ENCODE measurements around the gene LAIR1.

Gene LAIR1

DNA sequence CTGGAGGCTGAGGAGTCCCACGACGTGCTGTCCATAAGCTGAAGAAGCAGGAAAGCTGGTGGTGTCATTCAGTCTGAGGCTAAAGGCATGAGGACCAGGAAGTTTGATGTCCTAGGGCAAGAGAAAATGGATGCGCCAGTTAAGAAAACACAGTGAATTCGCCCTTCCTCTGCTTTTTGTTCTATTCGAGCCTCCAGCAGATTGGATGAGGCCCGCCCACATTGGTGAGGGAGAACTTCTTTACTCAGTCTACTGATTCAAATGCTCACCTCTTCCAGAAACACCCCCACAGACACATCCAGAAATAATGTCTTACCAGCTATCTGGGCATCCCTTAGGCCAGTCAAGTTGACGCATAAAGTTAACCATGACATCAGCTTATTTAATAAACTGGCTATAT, 43.0 kb upstream of the LAIR1 start:
- no peaks in the 10 kb centered on the region for H3K36me3 ChIP-seq
- no peak for DNase-seq
- TF ChIP-seq, protein P1, sequence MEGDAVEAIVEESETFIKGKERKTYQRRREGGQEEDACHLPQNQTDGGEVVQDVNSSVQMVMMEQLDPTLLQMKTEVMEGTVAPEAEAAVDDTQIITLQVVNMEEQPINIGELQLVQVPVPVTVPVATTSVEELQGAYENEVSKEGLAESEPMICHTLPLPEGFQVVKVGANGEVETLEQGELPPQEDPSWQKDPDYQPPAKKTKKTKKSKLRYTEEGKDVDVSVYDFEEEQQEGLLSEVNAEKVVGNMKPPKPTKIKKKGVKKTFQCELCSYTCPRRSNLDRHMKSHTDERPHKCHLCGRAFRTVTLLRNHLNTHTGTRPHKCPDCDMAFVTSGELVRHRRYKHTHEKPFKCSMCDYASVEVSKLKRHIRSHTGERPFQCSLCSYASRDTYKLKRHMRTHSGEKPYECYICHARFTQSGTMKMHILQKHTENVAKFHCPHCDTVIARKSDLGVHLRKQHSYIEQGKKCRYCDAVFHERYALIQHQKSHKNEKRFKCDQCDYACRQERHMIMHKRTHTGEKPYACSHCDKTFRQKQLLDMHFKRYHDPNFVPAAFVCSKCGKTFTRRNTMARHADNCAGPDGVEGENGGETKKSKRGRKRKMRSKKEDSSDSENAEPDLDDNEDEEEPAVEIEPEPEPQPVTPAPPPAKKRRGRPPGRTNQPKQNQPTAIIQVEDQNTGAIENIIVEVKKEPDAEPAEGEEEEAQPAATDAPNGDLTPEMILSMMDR (IDR thresholded peaks at IDR 0.05), result no peak
- H3K27me3 ChIP-seq, result peaks cover 0 to 25% of the 10 kb centered on the region in 2 donors
- intact Hi-C loops (cut with DNase I; ENCODE audit: low total_unique reads), result no loop called here
- no peaks in the 10 kb centered on the region for H3K4me1 ChIP-seq
- no peaks in the 10 kb centered on the region for H3K9me3 ChIP-seq
- H3K4me3 ChIP-seq, result no peak overlapping the region
- no peak overlapping the region for H3K27ac ChIP-seq

DNA sequence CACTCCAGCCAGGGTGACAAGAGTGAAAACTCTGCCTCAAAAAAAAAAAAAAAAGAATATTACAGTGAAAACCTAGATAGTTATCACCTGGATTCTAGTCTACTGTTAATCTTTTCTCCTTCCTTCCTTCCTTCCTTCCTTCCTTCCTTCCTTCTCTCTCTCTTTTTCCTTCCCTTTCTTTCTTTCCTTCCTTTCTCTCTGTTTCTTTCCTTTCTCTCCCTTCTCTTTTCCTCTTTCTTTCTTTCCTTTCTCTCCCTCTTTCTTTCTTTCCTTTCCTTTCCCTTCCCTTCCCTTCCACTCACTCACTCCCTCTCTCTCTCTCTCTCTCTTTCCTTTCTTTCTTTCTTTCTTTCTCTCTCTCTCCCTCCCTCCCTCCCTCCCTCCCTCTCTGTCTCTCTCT, 40.9 kb upstream of the LAIR1 start:
- no peaks in the 10 kb centered on the region for H3K9me3 ChIP-seq
- H3K27me3 ChIP-seq, result peaks cover 0 to 13% of the 10 kb centered on the region in 2 donors
- TF ChIP-seq, protein P1 (IDR thresholded peaks at IDR 0.05), result no peak
- no peak for DNase-seq
- no peaks in the 10 kb centered on the region for H3K36me3 ChIP-seq
- intact Hi-C loops (cut with DNase I; ENCODE audit: low total_unique reads), result no loop called here
- no peak overlapping the region for H3K27ac ChIP-seq
- no peaks in the 10 kb centered on the region for H3K4me1 ChIP-seq
- no peak overlapping the region for H3K4me3 ChIP-seq

DNA sequence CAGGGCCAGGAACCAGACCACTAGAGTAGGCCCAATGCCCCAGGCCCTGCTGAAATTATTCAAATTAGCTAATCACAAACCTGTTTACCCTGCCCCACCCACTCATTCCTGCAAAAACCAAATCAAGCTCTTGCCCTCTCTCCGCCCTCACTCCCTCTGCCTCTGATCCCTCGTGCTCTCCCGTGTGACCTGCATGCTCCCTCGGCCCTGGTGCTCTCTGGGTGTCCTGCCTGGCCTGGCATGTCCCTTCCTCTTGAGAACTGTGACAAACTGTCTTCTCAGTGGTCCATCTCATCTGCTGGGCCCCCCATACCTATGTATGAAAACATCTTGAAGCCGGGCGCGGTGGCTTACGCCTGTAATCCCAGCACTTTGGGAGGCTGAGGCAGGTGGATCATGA, 38.3 kb upstream of the LAIR1 start:
- no peak for DNase-seq
- no peaks in the 10 kb centered on the region for H3K4me1 ChIP-seq
- TF ChIP-seq, protein P1 (IDR thresholded peaks at IDR 0.05), result no peak

DNA sequence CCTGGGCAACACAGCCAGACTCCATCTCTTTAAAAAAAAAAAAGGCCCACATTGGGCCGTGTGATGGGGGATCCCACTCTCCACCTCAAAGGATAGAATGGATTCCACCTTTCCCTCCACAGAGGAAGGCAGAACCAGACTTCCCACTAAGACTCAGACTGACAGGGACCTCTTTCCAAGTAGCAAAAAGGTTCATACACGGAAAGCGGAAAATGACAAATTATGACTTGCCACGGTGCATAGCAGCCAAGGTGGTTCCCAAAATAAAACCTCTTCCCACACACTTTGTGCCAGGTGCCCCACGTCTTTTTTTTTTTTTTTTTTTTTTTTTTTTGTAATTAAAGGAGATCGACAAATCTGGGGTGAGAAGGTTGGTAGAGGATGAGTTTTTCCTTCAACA, 36.2 kb upstream of the LAIR1 start:
- no peak overlapping the region for H3K27ac ChIP-seq
- H3K9me3 ChIP-seq, result no peaks in the 10 kb centered on the region
- no peaks in the 10 kb centered on the region for H3K4me1 ChIP-seq
- no peak for DNase-seq
- no peaks in the 10 kb centered on the region for H3K36me3 ChIP-seq
- intact Hi-C loops (cut with DNase I; ENCODE audit: low total_unique reads), result no loop called here
- peaks cover 0 to 9% of the 10 kb centered on the region in 2 donors for H3K27me3 ChIP-seq
- H3K4me3 ChIP-seq, result no peak overlapping the region
- TF ChIP-seq, protein P1 (IDR thresholded peaks at IDR 0.05), result no peak

More for the DNA sequence above, 38.3 kb upstream of the LAIR1 start:
- no peaks in the 10 kb centered on the region for H3K9me3 ChIP-seq
- no peak overlapping the region for H3K27ac ChIP-seq
- no peak overlapping the region for H3K4me3 ChIP-seq
- no peaks in the 10 kb centered on the region for H3K36me3 ChIP-seq
- intact Hi-C loops (cut with DNase I; ENCODE audit: low total_unique reads), result no loop called here
- peaks cover 0 to 10% of the 10 kb centered on the region in 2 donors for H3K27me3 ChIP-seq

DNA sequence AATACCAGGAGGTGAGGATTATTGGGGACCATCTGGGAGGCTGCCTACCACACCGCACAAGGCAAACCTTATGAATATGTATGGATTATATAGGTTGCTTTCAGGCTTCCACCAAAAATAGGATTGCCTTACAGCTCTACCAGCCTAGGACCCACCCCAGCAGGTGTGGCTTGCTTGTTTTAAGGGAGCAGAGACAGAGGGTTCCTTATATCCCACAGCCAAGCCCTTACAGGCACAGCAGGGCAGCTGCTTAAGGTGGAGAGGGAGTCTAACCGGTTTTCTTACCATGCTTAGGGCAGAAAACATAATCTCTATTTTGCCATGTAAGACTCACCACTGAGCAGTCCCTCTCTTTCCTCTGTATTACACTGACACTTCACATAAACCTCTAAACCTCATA, 34.5 kb upstream of the LAIR1 start:
- TF ChIP-seq, protein P1 (IDR thresholded peaks at IDR 0.05), result no peak
- Histone ChIP-seq H3K9me3 (no peaks in the 10 kb centered on the region), H3K4me3 (no peak overlapping the region), H3K27ac (no peak overlapping the region), H3K4me1 (no peaks in the 10 kb centered on the region), H3K36me3 (no peaks in the 10 kb centered on the region), H3K27me3 (peaks cover 0 to 13% of the 10 kb centered on the region in 2 donors)
- DNase-seq, result no peak
- intact Hi-C loops (cut with DNase I; ENCODE audit: low total_unique reads), result no loop called here

DNA sequence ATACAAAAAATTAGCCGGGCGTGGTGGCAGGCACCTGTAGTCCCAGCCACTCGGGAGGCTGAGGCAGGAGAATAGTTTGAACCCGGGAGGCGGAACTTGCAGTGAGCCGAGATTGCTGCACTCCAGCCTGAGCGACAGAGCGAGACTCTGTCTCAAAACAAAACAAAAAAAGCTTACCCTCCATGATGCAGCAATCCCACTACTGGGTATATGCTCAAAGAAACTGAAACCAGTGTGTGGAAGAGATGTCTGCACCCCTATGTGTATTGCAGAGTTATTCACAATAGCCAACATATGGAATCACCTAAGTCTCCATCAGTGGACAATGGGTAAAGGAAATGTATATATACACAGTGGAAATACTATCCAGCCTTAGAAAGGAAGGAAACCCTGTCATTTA, 31.0 kb upstream of the LAIR1 start:
- intact Hi-C loops (cut with DNase I; ENCODE audit: low total_unique reads), result no loop called here
- Histone ChIP-seq H3K9me3 (no peaks in the 10 kb centered on the region), H3K36me3 (no peaks in the 10 kb centered on the region), H3K27ac (no peak overlapping the region), H3K4me3 (no peak overlapping the region), H3K27me3 (peaks cover 0 to 27% of the 10 kb centered on the region in 2 donors), H3K4me1 (no peaks in the 10 kb centered on the region)
- TF ChIP-seq, protein P1 (IDR thresholded peaks at IDR 0.05), result no peak
- no peak for DNase-seq
